IPS-20b (cell line): Measurements from ENCODE around the gene MALRD1.
A peak's percentile ranks its signal among the peaks of the same experiment; 100 is the strongest.

Experiments used
- H3K27ac ChIP-seq: one replicate; pipeline ENCODE4 v1.5.1; 2013; ENCODE audit warnings: low read length
- H3K27me3 ChIP-seq: 2 replicates; pipeline ENCODE4 v1.6.1; 2013; ENCODE audit warnings: mild to moderate bottlenecking, low read length, inconsistent platforms; ENCODE audit not compliant: insufficient read depth
- H3K36me3 ChIP-seq: 2 replicates; pipeline ENCODE4 v1.6.1; 2013; ENCODE audit warnings: low read depth, mild to moderate bottlenecking, inconsistent platforms, low read length, moderate library complexity; ENCODE audit not compliant: insufficient read depth
- H3K4me1 ChIP-seq: 2 replicates; pipeline ENCODE4 v1.6.1; 2013; ENCODE audit warnings: mild to moderate bottlenecking, control low read depth, inconsistent platforms, low read length, moderate library complexity; ENCODE audit not compliant: insufficient read depth
- H3K4me3 ChIP-seq: 2 replicates; pipeline ENCODE4 v1.5.1; 2013; ENCODE audit warnings: mild to moderate bottlenecking, low read length, inconsistent platforms
- H3K9ac ChIP-seq: 2 replicates; pipeline ENCODE4 v1.6.1; 2013; ENCODE audit warnings: low read depth, mild to moderate bottlenecking, inconsistent platforms, low read length, moderate library complexity
- H3K9me3 ChIP-seq: 2 replicates; pipeline ENCODE4 v1.6.1; 2013; ENCODE audit warnings: mild to moderate bottlenecking, low read depth, low read length, inconsistent platforms; ENCODE audit not compliant: insufficient read depth

Gene MALRD1

GRCh38 chr10:19453967-19454366 is 405.4 kb downstream of the MALRD1 start:
- Histone ChIP-seq H3K9me3 (no peaks in the 10 kb centered on the region), H3K9ac (no peak overlapping the region), H3K27ac (no peak overlapping the region), H3K4me1 (no peaks in the 10 kb centered on the region), H3K27me3 (no peaks in the 10 kb centered on the region), H3K4me3 (no peak overlapping the region), H3K36me3 (no peaks in the 10 kb centered on the region)

GRCh38 chr10:19461588-19461987 is 413.0 kb downstream of the MALRD1 start:
- Histone ChIP-seq H3K36me3 (no peaks in the 10 kb centered on the region), H3K27me3 (no peaks in the 10 kb centered on the region), H3K4me3 (no peak overlapping the region), H3K27ac (no peak overlapping the region), H3K4me1 (no peaks in the 10 kb centered on the region), H3K9ac (no peak overlapping the region), H3K9me3 (no peaks in the 10 kb centered on the region)

- no peak overlapping the region for H3K9ac ChIP-seq
- H3K4me3 ChIP-seq, result no peak overlapping the region
- no peaks in the 10 kb centered on the region for H3K27me3 ChIP-seq
- H3K36me3 ChIP-seq, result no peaks in the 10 kb centered on the region
- no peaks in the 10 kb centered on the region for H3K9me3 ChIP-seq
- H3K4me1 ChIP-seq, result no peaks in the 10 kb centered on the region
- no peak overlapping the region for H3K27ac ChIP-seq
Observed at GRCh38 chr10:19466709-19467108, 418.1 kb downstream of the MALRD1 start.

GRCh38 chr10:19468413-19468812 is 419.8 kb downstream of the MALRD1 start:
- Histone ChIP-seq H3K36me3 (no peaks in the 10 kb centered on the region), H3K9ac (no peak overlapping the region), H3K4me1 (no peaks in the 10 kb centered on the region), H3K27ac (no peak overlapping the region), H3K9me3 (no peaks in the 10 kb centered on the region), H3K27me3 (no peaks in the 10 kb centered on the region), H3K4me3 (no peak overlapping the region)

DNA sequence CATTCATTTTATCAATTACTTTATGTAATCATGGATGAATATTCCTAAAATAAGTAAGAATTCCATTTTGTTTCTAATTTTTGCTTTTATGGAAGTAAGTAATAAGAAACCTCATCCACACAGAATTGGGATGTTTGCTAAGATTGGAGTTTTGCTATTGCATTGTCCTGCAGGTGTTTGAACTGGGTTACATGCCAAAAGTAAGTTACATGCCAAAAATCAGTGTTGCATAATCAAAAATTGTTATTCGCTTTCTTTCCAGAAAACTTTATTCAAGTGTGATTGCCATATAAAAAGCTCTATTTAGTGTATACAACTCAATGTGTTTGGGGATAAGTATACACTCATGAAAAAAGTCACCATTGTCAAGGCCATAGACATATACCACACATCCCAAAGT is 420.9 kb downstream of the MALRD1 start:
- Histone ChIP-seq H3K4me1 (no peaks in the 10 kb centered on the region), H3K27me3 (no peaks in the 10 kb centered on the region), H3K9ac (no peak overlapping the region), H3K36me3 (no peaks in the 10 kb centered on the region), H3K27ac (no peak overlapping the region), H3K4me3 (no peak overlapping the region), H3K9me3 (no peaks in the 10 kb centered on the region)

GRCh38 chr10:19479854-19480253 is 431.3 kb downstream of the MALRD1 start:
- no peaks in the 10 kb centered on the region for H3K36me3 ChIP-seq
- H3K4me1 ChIP-seq, result no peaks in the 10 kb centered on the region; the same call in 1 of the 2 replicates
- no peak overlapping the region for H3K4me3 ChIP-seq
- no peaks in the 10 kb centered on the region for H3K27me3 ChIP-seq
- H3K9me3 ChIP-seq, result no peaks in the 10 kb centered on the region
- no peak overlapping the region for H3K27ac ChIP-seq
- no peak overlapping the region for H3K9ac ChIP-seq

DNA sequence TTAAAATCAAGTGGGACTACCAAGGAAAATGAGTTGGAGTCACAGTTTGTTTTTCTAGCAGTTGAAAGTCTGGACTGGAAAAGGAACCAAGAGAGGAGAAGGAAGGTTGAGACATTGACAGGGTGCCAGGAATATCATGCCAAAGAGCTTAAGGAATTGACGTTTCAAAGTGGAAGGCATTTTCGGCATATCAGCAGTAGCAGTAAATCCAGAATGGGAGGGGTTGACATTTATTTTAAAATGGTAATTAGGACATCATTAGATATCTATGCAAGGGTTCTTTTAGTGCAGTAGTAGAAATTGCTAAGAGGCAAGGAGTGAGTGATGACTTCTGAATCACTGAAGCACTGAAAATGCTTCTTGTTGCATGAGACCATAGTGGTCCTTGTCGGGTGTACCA is 431.8 kb downstream of the MALRD1 start:
- Histone ChIP-seq H3K27ac (no peak overlapping the region), H3K9ac (no peak overlapping the region), H3K36me3 (no peaks in the 10 kb centered on the region), H3K27me3 (no peaks in the 10 kb centered on the region), H3K9me3 (no peaks in the 10 kb centered on the region), H3K4me3 (no peak overlapping the region), H3K4me1 (no peaks in the 10 kb centered on the region; the same call in 1 of the 2 replicates)

GRCh38 chr10:19483421-19483820 is 434.8 kb downstream of the MALRD1 start:
- Histone ChIP-seq H3K27ac (no peak overlapping the region), H3K4me1 (no peaks in the 10 kb centered on the region), H3K27me3 (no peaks in the 10 kb centered on the region), H3K9me3 (no peaks in the 10 kb centered on the region), H3K36me3 (no peaks in the 10 kb centered on the region), H3K4me3 (no peak overlapping the region), H3K9ac (no peak overlapping the region)

DNA sequence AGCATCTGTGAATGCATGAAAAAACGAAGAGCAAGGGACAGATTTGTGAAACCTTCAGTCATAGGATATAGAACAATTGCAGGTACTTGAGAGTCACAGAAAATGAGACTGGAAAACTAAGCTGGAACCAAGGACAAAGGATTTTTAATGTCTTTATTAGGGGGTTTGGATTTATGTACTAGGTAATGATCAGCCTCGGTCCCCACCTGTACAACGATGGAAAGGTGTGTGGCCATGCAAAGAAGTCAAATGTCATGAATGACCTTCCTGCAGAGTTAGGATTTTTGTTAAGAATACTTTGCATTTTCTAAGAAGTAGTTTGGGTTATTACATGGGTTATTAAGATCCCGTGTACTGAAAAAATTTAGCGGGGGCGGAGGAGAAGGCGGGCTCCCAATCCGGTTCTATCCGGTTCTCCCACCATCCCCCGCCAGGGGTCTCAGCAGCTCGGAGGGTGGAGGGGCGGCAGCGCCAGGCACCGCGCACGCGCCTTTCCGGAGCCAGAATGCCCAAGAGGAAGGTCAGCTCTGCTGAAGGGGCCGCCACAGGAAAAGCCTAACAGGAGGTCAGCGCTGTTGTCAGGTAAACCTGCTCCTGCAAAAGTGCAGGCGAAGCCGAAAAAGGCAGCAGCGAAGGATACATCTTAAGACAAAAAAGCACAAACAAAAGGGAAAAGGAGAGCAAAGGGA is 440.1 kb downstream of the MALRD1 start:
- peak overlapping the region; percentile 24; the same call in 1 of the 2 replicates for H3K4me3 ChIP-seq
- peak overlapping the region; percentile 37 for H3K27ac ChIP-seq
- H3K36me3 ChIP-seq, result no peaks in the 10 kb centered on the region
- peaks cover 6% of the 10 kb centered on the region for H3K4me1 ChIP-seq
- H3K27me3 ChIP-seq, result no peaks in the 10 kb centered on the region
- H3K9ac ChIP-seq, result peak overlapping the region; percentile 29; the same call in 1 of the 2 replicates
- H3K9me3 ChIP-seq, result no peaks in the 10 kb centered on the region

DNA sequence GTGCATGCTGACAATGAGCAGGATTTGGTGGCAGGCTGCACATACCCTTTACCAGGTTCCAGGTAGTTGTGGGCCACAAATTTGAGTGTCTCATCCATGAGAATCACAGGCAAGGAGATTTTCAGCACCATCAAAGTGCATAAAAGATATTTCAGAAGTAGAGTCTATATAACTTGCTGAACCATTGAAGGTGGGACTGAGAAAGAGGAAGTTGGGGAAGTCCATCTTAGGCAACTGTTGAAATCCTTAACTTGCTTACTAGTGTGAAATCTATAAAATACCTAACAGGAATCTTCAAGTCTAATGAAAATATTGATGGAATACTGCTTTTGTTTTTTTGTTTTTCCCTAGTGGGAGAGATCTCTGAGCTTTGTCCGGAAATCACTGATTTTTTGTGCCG is 442.6 kb downstream of the MALRD1 start:
- H3K4me3 ChIP-seq, result no peak overlapping the region
- H3K9ac ChIP-seq, result no peak overlapping the region
- H3K27me3 ChIP-seq, result no peaks in the 10 kb centered on the region
- H3K4me1 ChIP-seq, result peaks cover 9% of the 10 kb centered on the region
- no peak overlapping the region for H3K27ac ChIP-seq
- no peaks in the 10 kb centered on the region for H3K9me3 ChIP-seq
- H3K36me3 ChIP-seq, result no peaks in the 10 kb centered on the region

- H3K36me3 ChIP-seq, result no peaks in the 10 kb centered on the region
- H3K4me1 ChIP-seq, result peaks cover 9% of the 10 kb centered on the region
- no peak overlapping the region for H3K4me3 ChIP-seq
- H3K27ac ChIP-seq, result no peak overlapping the region
- no peaks in the 10 kb centered on the region for H3K9me3 ChIP-seq
- no peaks in the 10 kb centered on the region for H3K27me3 ChIP-seq
- H3K9ac ChIP-seq, result no peak overlapping the region
Observed at GRCh38 chr10:19493917-19494316, 445.3 kb downstream of the MALRD1 start.

- Histone ChIP-seq H3K4me3 (no peak overlapping the region), H3K9ac (no peak overlapping the region), H3K4me1 (peaks cover 3% of the 10 kb centered on the region; the same call in 1 of the 2 replicates), H3K27ac (no peak overlapping the region), H3K9me3 (no peaks in the 10 kb centered on the region), H3K27me3 (no peaks in the 10 kb centered on the region), H3K36me3 (no peaks in the 10 kb centered on the region)
Observed at GRCh38 chr10:19497026-19497425, 448.4 kb downstream of the MALRD1 start.
